Measurements from ENCODE around the gene SRRT.

- TF ChIP-seq EP300 (IDR thresholded peaks at IDR 0.05) (no peak), CTCF (IDR thresholded peaks at IDR 0.05) (no peak), POLR2A (IDR thresholded peaks at IDR 0.05) (no peak)
Observed at GRCh38 chr7:100840470-100841100, 34.3 kb upstream of the SRRT start.

Measured in sigmoid colon (tissue), 4 donors.